ENCODE results near the gene NENF. TPM values are rescaled to one million over a fixed set of nuclear protein-coding genes. Genes with fewer than 3 reads are reported as not detected.
"Not testable (repeated sequence)": the region's sequence is repeated elsewhere in the genome, so short reads cannot be mapped to it uniquely, and the experiment has no call there.

NENF gene
- total RNA-seq, 1 experiment from 2014 or later: 41.4 TPM

DNA sequence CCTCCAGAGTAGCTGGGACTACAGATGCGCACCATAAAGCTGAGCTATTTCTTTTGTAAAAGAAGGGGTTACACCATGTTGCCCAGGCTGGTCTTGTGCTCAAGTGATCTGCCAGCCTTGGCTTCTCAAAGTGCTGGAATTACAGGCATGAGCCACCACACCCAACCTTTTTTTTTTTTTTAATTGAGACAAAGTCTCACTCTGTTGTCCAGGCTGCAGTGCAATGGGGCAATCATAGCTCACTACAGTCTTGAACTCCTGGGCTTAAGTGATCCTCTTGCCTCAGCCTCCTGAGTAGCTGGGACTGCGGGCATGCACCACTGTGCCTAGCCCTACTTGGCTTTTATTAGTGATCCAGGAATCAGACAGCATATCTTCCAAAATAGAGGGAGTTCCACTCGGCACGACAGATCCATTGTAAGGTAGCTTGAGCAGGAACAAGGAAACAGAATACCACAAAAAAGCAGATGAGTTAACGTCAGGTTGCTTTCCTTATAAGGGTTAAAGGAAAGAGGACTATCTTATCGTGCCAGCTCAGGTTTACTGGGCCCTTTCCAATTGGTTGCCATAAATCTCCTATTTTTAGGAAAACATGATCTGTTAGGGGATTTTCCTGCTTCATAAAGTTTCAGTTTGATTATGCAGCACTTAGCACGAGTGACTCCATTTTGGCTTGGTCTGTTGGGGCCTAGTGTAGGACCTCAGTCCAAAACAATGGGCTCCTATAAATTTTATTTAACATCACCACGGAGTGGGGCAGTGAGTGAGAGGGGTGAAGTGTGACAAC, 45.2 kb downstream of the NENF start:
- H3K4me2 ChIP-seq (ENCODE audit: low read depth, low read length, poor library complexity, severe bottlenecking): no peak overlapping the region

DNA sequence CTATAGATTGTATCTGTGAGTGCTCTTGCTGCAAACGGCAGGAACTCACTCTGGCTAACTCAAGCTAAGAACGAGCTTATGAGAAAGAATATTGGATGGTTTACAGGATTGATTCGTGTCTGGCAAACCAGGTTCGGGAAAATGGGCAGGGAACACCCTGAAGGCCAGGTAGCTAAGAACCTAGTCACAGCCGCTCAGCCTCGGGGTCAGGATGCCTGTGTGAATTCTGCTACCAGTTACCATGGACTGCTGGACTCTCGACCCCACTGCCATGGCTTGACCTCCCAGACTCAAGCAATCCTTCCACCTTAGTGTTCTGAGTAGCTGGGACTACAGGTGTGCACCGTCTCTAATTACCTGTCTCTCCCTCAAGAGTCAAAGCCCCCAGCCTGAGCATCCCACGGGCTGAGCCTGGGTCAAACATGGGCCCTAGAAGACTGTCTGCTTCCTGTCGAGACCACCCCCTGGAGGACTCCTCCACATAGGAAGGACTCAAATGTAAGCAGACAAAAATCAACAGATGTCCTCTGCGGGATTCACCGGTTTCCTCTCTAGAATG, 45.8 kb downstream of the NENF start:
- no peak for DNase-seq
- H3K4me3 ChIP-seq (ENCODE audit: low read length): no peak overlapping the region
- no peaks in the 10 kb centered on the region for H3K79me2 ChIP-seq (ENCODE audit: low read length)
- no peak overlapping the region for H3K27ac ChIP-seq (ENCODE audit: low read length)
- no peaks in the 10 kb centered on the region for H3K9me3 ChIP-seq (ENCODE audit: low read length)
- no peaks in the 10 kb centered on the region for H3K36me3 ChIP-seq (ENCODE audit: insufficient read depth, low read length)
- no peak overlapping the region for H2AFZ ChIP-seq (ENCODE audit: low read length)
- H4K20me1 ChIP-seq (ENCODE audit: insufficient read depth, low read depth, low read length): no peaks in the 10 kb centered on the region
- no peak overlapping the region for H3K4me2 ChIP-seq (ENCODE audit: low read depth, low read length, poor library complexity, severe bottlenecking)
- H3K4me1 ChIP-seq (ENCODE audit: low read length): peaks cover 3% of the 10 kb centered on the region
- no peak overlapping the region for H3K9ac ChIP-seq (ENCODE audit: low read length)
- H3K9me2 ChIP-seq (replicated peaks; ENCODE audit: insufficient read depth, low read length): no peaks in the 10 kb centered on the region
- H3K27me3 ChIP-seq (ENCODE audit: low read length): no peaks in the 10 kb centered on the region

More for the DNA sequence above, 45.2 kb downstream of the NENF start:
- no peaks in the 10 kb centered on the region for H3K36me3 ChIP-seq (ENCODE audit: insufficient read depth, low read length)
- no peak overlapping the region for H2AFZ ChIP-seq (ENCODE audit: low read length)
- DNase-seq: no peak
- H3K4me1 ChIP-seq (ENCODE audit: low read length): peaks cover 3% of the 10 kb centered on the region
- no peaks in the 10 kb centered on the region for H4K20me1 ChIP-seq (ENCODE audit: insufficient read depth, low read depth, low read length)
- no peaks in the 10 kb centered on the region for H3K27me3 ChIP-seq (ENCODE audit: low read length)
- no peak overlapping the region for H3K9ac ChIP-seq (ENCODE audit: low read length)
- H3K27ac ChIP-seq (ENCODE audit: low read length): no peak overlapping the region
- H3K9me2 ChIP-seq (replicated peaks; ENCODE audit: insufficient read depth, low read length): no peaks in the 10 kb centered on the region
- H3K4me3 ChIP-seq (ENCODE audit: low read length): no peak overlapping the region
- H3K9me3 ChIP-seq (ENCODE audit: low read length): no peaks in the 10 kb centered on the region
- no peaks in the 10 kb centered on the region for H3K79me2 ChIP-seq (ENCODE audit: low read length)

DNA sequence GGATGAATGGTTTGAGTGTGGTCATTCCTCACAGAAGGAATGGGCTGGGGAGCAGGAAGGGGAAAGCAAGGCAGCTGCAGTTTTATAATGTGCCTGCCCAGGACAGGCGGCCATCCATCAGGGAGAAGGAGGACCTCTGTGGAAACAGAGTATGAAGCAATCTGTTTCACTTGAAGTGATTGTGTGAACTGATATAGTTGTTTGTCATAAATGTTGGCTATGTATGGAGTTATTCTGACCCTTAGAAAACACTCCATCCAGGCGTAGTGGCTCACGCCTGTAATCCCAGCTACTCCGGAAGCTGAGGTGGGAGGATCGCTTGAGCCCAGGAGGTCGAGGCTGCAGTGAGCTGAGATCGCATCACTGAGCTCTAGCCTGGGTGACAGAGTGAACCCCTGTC, 46.5 kb downstream of the NENF start:
- H3K27me3 ChIP-seq (ENCODE audit: low read length): no peaks in the 10 kb centered on the region
- H3K27ac ChIP-seq (ENCODE audit: low read length): no peak overlapping the region
- no peak for DNase-seq
- no peak overlapping the region for H3K4me2 ChIP-seq (ENCODE audit: low read depth, low read length, poor library complexity, severe bottlenecking)
- no peak overlapping the region for H2AFZ ChIP-seq (ENCODE audit: low read length)
- H3K9me3 ChIP-seq (ENCODE audit: low read length): no peaks in the 10 kb centered on the region
- H3K36me3 ChIP-seq (ENCODE audit: insufficient read depth, low read length): no peaks in the 10 kb centered on the region
- H3K9ac ChIP-seq (ENCODE audit: low read length): no peak overlapping the region
- no peaks in the 10 kb centered on the region for H3K79me2 ChIP-seq (ENCODE audit: low read length)
- H4K20me1 ChIP-seq (ENCODE audit: insufficient read depth, low read depth, low read length): no peaks in the 10 kb centered on the region
- peaks cover 3% of the 10 kb centered on the region for H3K4me1 ChIP-seq (ENCODE audit: low read length)
- no peak overlapping the region for H3K4me3 ChIP-seq (ENCODE audit: low read length)
- no peaks in the 10 kb centered on the region for H3K9me2 ChIP-seq (replicated peaks; ENCODE audit: insufficient read depth, low read length)

DNA sequence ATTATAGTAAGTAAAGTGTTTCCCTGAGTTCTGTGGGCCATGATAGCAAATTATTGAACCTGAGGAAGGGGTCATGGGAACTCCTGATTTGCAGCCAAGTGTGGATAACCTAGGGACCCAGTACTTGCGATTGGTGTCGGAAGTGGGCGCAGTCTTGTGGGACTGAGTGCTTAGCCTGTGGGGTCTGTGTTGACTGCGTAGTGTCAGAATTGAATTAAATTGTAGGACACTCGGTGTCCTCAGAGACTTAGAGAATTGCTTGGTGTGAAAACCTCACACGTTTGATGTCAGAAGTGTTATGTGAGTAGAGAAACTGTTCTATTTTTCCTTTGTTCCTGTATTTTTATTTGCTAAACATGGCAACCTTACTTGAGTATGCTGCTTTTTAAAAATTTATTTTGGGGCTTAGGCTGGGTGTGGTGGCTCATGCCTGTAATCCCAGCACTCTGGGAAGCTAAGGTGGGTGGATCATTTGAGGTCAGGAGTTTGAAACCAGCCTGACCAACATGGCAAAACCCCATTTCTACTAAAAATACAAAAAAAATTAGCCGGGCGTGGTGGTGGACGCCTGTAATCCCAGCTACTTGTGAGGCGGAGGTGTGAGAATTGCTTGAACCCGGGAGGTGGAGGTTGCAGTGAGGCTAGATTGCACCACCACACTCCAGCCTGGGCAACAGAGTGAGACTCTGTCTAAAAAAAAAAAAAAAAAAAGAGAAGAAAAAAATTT, 48.2 kb downstream of the NENF start:
- H3K9ac ChIP-seq (ENCODE audit: low read length); H2AFZ ChIP-seq (ENCODE audit: low read length); H3K27me3 ChIP-seq (ENCODE audit: low read length); DNase-seq; H3K36me3 ChIP-seq (ENCODE audit: insufficient read depth, low read length); H3K9me3 ChIP-seq (ENCODE audit: low read length); H3K4me1 ChIP-seq (ENCODE audit: low read length); H4K20me1 ChIP-seq (ENCODE audit: insufficient read depth, low read depth, low read length); H3K4me2 ChIP-seq (ENCODE audit: low read depth, low read length, poor library complexity, severe bottlenecking); H3K27ac ChIP-seq (ENCODE audit: low read length); H3K9me2 ChIP-seq (replicated peaks; ENCODE audit: insufficient read depth, low read length); H3K4me3 ChIP-seq (ENCODE audit: low read length); H3K79me2 ChIP-seq (ENCODE audit: low read length): not testable (repeated sequence)

DNA sequence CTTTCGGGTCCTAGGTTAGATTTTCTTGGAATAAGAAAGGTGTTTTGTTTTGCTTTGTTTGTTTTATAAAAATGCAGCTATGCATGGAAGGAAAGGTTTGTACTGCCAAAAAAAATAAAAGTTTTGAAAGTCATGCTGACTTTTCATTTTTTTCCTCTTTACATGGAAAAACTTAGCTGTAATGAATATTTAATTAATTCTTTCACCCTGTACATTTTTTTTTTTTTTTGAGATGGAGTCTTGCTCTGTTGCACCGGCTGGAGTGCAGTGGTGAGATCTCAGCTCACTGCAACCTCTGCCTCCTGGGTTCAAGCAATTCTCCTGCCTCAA, 48.7 kb downstream of the NENF start:
- H3K9me2 ChIP-seq (replicated peaks; ENCODE audit: insufficient read depth, low read length): no peaks in the 10 kb centered on the region

DNA sequence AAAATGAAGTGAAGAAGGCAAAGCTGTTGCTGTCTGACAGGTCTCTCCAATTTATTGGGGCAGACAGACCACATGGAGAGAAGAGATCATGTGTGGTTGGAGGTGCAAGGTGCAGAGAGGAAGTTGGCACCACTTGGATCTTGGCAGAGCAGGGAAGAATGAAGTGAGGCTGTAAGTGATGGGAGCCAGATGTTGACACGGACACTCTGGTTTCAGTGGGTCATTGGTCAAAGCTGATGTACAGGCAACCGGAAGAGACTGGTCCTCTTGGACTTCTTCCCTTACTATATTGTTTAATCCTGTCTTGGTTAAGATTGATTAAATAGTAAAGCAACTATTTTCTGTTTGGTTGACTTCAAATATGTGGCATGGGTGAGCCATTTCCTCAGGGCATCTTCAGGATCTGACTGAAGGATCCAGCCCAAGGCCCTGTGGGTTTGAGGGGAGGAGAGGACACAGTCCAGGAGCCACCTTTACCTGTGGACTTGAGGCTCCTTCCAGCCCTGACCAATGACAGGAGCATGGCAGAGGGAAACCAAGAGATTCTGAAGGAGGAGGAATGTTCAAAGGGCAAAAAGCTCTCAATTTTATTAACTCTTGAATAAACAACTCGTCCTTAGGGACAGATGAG, 49.4 kb downstream of the NENF start:
- no peaks in the 10 kb centered on the region for H3K36me3 ChIP-seq (ENCODE audit: insufficient read depth, low read length)
- H3K4me1 ChIP-seq (ENCODE audit: low read length): no peaks in the 10 kb centered on the region
- H3K4me3 ChIP-seq (ENCODE audit: low read length): no peak overlapping the region
- H3K27ac ChIP-seq (ENCODE audit: low read length): no peak overlapping the region
- H2AFZ ChIP-seq (ENCODE audit: low read length): no peak overlapping the region
- no peaks in the 10 kb centered on the region for H3K79me2 ChIP-seq (ENCODE audit: low read length)
- DNase-seq: no peak
- no peak overlapping the region for H3K9ac ChIP-seq (ENCODE audit: low read length)
- H3K27me3 ChIP-seq (ENCODE audit: low read length): no peaks in the 10 kb centered on the region
- H3K9me3 ChIP-seq (ENCODE audit: low read length): no peaks in the 10 kb centered on the region
- no peaks in the 10 kb centered on the region for H3K9me2 ChIP-seq (replicated peaks; ENCODE audit: insufficient read depth, low read length)
- H3K4me2 ChIP-seq (ENCODE audit: low read depth, low read length, poor library complexity, severe bottlenecking): no peak overlapping the region
- no peaks in the 10 kb centered on the region for H4K20me1 ChIP-seq (ENCODE audit: insufficient read depth, low read depth, low read length)

More for the DNA sequence above, 48.7 kb downstream of the NENF start:
- no peak overlapping the region for H3K4me2 ChIP-seq (ENCODE audit: low read depth, low read length, poor library complexity, severe bottlenecking)
- H3K4me1 ChIP-seq (ENCODE audit: low read length): peaks cover 3% of the 10 kb centered on the region
- H2AFZ ChIP-seq (ENCODE audit: low read length): no peak overlapping the region
- H3K36me3 ChIP-seq (ENCODE audit: insufficient read depth, low read length): no peaks in the 10 kb centered on the region
- H3K79me2 ChIP-seq (ENCODE audit: low read length): no peaks in the 10 kb centered on the region
- DNase-seq: no peak
- no peaks in the 10 kb centered on the region for H3K27me3 ChIP-seq (ENCODE audit: low read length)
- H4K20me1 ChIP-seq (ENCODE audit: insufficient read depth, low read depth, low read length): no peaks in the 10 kb centered on the region
- no peak overlapping the region for H3K9ac ChIP-seq (ENCODE audit: low read length)
- no peak overlapping the region for H3K4me3 ChIP-seq (ENCODE audit: low read length)
- H3K9me3 ChIP-seq (ENCODE audit: low read length): no peaks in the 10 kb centered on the region
- H3K27ac ChIP-seq (ENCODE audit: low read length): no peak overlapping the region

DNA sequence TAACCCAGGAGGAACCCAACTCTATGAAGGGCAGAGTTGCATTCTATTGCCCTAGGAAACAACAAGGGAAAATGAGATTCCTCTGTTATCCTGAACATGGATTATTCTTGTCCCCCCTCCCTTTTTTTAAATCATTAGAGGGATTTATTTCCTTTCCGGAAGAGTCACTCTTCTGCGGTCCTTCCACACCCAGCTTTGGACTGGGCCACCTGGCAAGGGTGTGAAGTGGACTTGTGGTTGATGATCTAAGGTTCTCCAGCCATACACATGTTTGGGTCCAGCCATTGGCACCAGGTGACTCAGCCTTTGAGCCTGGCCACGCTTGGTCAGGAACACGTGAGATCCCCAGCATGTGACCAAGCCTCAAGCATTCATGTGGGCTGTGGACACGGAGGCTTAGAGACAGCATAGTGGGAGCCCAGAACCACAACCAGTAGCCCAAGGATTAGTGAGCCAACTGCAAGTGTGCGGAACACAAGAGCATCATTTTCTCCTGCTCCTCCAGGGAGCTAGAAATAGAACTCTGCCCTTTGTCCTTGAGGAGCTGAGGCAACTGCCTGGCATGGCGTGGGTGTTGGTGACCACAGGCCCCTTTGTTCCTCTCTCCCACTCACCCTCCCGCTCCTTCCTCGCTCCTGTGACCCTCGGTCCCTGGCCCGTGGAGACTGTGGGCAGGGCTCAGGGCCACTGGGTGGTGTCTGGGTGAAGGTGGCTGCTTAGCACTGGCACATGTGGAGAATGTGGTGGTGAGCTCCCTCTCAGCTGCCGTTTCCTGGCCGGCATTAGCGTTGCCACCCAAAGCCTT, 50.1 kb downstream of the NENF start:
- no peak overlapping the region for H2AFZ ChIP-seq (ENCODE audit: low read length)
- H3K27me3 ChIP-seq (ENCODE audit: low read length): no peaks in the 10 kb centered on the region
- no peak overlapping the region for H3K9ac ChIP-seq (ENCODE audit: low read length)
- H3K27ac ChIP-seq (ENCODE audit: low read length): no peak overlapping the region
- H3K79me2 ChIP-seq (ENCODE audit: low read length): no peaks in the 10 kb centered on the region
- H4K20me1 ChIP-seq (ENCODE audit: insufficient read depth, low read depth, low read length): no peaks in the 10 kb centered on the region
- H3K4me3 ChIP-seq (ENCODE audit: low read length): no peak overlapping the region
- H3K36me3 ChIP-seq (ENCODE audit: insufficient read depth, low read length): no peaks in the 10 kb centered on the region
- no peak overlapping the region for H3K4me2 ChIP-seq (ENCODE audit: low read depth, low read length, poor library complexity, severe bottlenecking)
- DNase-seq: no peak
- no peaks in the 10 kb centered on the region for H3K9me3 ChIP-seq (ENCODE audit: low read length)
- H3K4me1 ChIP-seq (ENCODE audit: low read length): no peaks in the 10 kb centered on the region
- no peaks in the 10 kb centered on the region for H3K9me2 ChIP-seq (replicated peaks; ENCODE audit: insufficient read depth, low read length)

Measured in Karpas-422 (cell line).